DMS79 (cell line): Measurements from ENCODE around the gene PACS2.
A peak's percentile ranks its signal among the peaks of the same experiment; 100 is the strongest.
"Not testable (repeated sequence)": the region's sequence is repeated elsewhere in the genome, so short reads cannot be mapped to it uniquely, and the experiment has no call there.

Experiments
- DNase-seq: peaks from one replicate; lab custom pipeline; 2025; lab: John Stamatoyannopoulos, UW

PACS2 gene

DNA sequence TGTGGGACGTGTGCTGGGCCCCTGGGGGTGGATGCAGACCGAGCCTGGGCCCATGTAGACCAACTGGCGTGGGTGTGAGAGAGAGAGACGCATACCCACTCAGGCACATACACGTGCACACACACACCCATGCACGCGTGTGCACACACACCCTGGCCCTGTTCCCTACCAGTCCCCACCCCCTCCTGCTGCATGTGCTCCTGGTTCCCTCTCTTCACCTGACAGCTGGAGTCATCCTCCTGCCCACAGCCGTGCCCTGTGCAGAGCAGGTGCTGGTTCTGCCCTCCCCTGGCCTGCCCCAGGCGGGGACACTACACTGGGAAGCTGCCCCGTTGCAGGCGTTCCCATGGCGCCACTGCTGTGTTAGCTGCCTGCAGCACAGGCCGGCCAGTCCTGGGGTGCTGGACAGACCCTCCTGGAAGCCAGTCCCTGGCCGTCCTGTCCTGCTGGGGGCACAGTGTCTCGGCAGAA lies 18.5 kb downstream of the PACS2 start:
- no peak for DNase-seq

- no peak for DNase-seq
Measured at GRCh38 chr14:105333613-105334364, 19.2 kb downstream of the PACS2 start.

DNA sequence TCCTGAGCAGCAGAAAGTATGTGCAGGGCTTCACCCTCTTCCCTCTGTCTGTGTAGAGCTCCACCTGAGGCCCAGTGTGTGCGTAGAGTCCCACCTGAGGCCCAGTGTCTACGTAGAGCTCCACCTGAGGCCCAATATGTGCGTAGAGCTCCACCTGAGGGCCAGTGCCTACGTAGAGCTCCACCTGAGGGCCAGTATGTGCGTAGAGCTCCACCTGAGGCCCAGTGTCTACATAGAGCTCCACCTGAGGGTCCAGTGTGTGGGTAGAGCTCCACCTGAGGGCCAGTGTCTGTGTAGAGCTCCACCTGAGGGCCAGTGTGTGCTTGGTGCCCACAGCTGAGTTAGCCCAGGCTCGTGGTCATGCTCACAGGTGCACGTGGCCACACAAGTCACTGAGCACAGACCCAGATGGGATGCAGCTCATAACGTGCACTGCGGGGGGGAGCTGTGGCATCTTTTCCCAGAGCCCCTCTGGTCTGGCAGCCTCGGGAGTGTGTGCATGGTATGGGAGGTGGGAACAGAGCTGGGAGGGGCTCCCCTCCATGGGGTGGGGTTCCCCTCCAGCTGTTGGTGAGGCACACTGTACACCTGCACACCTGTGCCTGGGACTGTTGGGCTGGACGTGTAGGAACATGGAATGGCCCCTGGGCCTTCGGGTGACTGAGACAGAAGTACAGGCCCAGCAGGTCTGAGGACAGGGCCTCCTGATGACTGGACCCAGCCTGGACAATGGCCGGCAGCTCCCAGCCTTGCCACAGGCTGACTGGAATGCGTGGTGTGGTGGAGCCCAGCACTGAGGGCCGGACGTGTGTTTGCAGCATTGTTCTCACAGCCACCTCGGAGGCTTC lies 20.1 kb downstream of the PACS2 start:
- no peak for DNase-seq

- not testable (repeated sequence) for DNase-seq
Measured at GRCh38 chr14:105335231-105335542, 20.6 kb downstream of the PACS2 start.

- no peak for DNase-seq
Measured at GRCh38 chr14:105335735-105336476, 21.4 kb downstream of the PACS2 start.

- no peak for DNase-seq
Measured at GRCh38 chr14:105336477-105337287, 22.1 kb downstream of the PACS2 start.

- no peak for DNase-seq
Measured at GRCh38 chr14:105337433-105337832, 22.9 kb downstream of the PACS2 start.

GRCh38 chr14:105337966-105338741 lies 23.6 kb downstream of the PACS2 start:
- DNase-seq: no peak

- DNase-seq: no peak
Measured at GRCh38 chr14:105340821-105341733, 26.5 kb downstream of the PACS2 start.

- DNase-seq: peak; percentile 6
Measured at GRCh38 chr14:105343194-105343593, 28.6 kb downstream of the PACS2 start.

DNA sequence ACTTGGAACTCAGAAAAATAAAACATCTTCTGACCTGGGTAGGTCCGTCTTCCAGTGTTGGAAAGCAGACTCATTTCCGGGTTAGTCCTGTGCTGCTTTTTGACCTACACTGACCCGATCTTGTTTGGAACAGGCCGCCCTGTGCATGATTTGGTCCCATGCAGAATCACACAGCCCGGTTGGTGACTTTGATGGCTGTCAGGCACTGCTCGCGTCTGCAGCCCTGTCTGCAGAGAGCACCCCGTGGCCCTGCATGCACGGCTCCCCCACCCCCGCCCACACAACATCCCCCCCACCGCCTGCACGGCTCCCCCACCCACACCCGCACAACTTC lies 31.6 kb downstream of the PACS2 start:
- no peak for DNase-seq

GRCh38 chr14:105346876-105347586 lies 32.5 kb downstream of the PACS2 start:
- DNase-seq: no peak

- DNase-seq: no peak
Measured at GRCh38 chr14:105347587-105347968, 33.0 kb downstream of the PACS2 start.

- no peak for DNase-seq
Measured at GRCh38 chr14:105348169-105348944, 33.8 kb downstream of the PACS2 start.

DNA sequence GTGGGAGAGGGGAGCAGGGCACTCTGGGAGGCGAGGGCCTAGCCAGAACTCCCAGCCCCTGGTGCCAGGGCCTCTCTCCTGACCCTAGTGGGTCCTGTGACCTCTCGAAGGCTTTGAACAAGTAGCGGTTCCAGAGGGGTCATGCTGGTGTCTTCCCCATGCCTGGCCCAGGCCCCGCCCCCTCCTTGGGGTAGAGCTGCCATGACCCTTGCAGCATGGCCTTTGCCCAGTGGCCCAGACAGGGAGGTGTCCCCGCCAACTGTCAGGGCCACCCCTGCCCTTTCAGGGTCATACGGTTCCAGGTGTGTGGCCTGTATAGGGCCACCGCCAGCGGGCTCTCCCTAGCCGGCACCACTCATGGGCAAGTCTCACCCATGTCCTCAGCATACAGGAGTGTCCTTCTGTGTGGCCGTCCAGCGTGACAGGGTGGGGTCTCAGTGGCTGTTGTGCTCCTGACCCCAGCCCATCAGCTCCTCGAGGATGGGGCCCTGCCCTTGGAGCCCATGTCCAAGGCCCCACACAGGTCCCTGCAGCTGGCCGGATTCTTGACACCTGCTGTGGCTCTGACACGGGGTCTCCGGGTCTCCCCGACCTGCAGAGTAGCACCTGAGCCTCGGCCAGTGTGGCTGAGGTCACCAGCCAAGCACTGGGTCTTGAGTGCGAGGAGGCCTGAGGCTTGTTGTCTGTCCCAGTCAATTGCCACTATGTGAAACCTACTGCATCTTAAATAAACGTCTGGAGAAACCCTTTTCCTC lies 34.6 kb downstream of the PACS2 start:
- DNase-seq: no peak

DNA sequence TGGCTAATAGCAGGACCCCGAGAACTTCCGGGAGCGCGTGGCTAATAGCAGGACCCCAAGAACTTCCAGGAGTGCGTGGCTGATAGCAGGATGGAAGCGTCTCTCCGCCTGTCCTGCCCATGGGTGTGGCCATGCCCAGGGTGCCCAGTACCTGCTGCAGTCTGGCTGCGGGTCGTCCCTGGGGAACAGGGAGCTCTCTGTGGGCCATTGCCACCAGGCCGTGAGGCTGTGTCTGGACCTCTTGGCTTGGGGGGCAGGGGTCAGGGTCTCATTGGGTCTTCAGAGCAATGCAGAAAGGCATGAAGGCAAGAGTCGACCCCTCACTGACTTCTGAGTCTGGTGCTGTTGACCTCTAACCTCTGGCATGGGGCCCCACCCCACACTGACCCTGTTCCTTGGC lies 35.4 kb downstream of the PACS2 start:
- DNase-seq: no peak

GRCh38 chr14:105350450-105351244 lies 36.1 kb downstream of the PACS2 start:
- no peak for DNase-seq
